HG03060 (cell line): Measurements from ENCODE around the gene ZG16.

Source experiments
- ATAC-seq: cut with Tn5 transposase; IDR thresholded peaks from one replicate; pipeline ENCODE4 v1.9.1; 2021; ENCODE audit warnings: low read depth, moderate number of reproducible peaks; ENCODE audit not compliant: unreplicated experiment

The ZG16 gene

DNA sequence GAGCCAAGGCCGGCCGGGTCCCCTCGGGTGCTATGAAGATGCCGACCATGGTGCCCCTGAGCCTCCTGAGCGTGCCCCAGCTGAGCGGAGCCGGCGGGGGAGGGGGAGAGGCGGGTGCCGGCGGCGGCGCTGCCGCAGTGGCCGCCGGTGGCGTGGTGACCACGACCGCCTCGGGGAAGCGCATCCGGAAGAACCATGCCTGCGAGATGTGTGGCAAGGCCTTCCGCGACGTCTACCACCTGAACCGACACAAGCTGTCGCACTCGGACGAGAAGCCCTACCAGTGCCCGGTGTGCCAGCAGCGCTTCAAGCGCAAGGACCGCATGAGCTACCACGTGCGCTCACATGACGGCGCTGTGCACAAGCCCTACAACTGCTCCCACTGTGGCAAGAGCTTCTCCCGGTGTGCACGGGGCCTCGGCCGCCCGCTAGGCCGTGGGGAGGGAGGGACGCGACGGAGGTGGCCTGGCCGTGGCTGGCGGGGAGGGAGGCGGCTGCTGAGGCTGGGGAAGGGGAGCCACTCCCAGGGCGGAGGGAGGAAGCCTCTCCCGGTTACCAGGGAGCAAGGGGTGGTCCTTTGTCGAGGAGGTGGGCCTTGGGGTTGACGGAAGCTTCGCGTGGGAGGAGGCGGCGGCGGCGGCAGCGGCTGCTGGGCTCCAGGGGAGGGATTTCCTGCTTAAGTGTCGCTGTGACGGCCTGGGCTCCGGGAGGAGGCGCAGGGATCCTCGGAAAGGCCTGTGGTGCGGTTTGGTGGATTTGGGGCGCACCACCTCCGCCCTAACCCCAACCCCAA lies 29.6 kb downstream of the ZG16 start:
- no peak for ATAC-seq

DNA sequence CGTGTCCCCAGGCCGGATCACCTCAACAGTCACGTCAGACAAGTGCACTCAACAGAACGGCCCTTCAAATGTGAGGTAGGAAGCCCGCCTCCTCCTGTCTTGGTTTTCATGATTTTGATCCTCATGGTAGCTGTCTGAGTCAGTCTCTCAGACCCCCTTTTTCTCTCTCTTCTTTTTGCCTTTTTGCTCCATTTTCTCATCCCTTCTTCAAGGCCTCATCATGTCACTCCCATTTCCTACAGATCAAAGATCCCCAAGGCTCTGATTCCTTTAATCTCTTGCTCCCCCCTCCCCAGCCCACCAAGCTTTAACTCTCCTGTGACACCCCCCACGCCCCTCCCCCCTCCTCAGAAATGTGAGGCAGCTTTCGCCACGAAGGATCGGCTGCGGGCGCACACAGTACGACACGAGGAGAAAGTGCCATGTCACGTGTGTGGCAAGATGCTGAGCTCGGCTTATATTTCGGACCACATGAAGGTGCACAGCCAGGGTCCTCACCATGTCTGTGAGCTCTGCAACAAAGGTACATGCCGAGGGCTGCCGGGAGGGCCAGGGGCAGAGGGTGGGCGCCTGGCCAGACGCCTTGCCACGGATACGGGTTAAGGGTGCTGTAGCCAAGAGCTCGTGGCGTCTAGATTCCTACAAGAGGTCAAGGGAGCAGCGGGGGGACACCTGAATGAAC lies 30.3 kb downstream of the ZG16 start:
- no peak for ATAC-seq

DNA sequence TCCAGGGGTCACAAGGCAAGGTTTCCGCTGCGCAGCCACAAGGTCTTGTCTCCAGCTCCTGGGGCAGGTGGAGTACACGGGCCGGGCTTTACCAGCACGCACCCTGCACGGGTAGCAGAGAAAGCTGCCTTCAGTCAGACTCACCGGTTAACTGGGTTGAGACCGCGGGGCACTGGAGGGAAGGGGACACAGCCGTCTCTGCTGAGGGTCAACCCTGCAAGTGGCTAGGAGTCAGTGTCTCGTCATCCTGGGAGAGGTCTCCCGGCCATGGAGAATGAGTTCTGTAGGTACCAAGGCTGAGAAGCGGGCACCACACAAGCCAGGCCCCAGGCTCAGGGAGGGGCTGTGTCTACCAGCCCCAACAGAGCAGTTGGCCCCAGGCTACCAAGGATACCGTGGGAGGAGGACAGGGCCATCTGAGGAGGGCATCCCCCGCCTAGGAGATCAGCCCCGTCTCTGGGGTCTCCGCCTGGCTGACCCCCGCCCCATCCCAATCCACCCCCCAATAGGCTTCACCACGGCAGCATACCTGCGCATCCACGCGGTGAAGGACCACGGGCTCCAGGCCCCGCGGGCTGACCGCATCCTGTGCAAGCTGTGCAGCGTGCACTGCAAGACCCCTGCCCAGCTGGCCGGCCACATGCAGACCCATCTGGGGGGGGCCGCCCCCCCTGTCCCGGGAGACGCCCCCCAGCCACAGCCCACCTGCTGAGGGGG lies 31.1 kb downstream of the ZG16 start:
- no peak for ATAC-seq

DNA sequence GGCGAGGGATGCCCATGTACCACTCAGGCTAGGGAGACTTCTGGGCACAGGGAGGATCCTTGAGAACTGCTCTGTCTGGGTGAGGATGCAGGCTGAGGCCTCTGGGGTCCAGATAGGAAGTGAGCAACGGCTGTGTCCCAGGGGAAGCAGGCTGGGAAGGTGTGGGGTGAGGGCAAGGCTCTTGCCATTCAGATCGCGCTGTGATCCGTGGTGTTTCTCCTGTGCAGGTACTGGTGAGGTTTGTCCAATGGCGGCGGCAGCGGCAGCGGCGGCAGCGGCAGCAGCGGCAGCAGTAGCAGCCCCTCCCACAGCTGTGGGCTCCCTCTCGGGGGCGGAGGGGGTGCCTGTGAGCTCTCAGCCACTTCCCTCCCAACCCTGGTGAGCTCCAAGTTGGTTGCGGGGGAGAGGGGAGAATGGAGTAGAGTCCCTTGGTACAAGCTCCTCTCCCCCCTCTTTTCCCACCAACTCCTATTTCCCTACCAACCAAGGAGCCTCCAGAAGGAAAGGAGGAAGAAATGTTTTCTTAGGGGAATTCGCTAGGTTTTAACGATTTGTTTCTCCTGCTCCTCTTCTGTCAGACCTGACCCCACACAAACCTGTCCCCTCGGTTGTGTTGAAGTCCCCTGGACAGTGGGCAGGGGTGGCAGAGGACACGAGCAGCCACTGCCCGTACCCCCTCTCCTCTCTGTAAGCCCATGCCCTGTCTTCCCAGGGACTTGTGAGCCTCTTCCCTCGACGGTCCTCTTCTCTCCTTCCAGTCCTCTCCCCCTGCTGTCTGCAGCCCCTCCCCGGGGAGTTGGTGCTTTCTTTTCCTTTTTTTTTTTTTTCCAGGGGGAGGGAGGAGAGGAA lies 32.0 kb downstream of the ZG16 start:
- ATAC-seq = no peak

DNA sequence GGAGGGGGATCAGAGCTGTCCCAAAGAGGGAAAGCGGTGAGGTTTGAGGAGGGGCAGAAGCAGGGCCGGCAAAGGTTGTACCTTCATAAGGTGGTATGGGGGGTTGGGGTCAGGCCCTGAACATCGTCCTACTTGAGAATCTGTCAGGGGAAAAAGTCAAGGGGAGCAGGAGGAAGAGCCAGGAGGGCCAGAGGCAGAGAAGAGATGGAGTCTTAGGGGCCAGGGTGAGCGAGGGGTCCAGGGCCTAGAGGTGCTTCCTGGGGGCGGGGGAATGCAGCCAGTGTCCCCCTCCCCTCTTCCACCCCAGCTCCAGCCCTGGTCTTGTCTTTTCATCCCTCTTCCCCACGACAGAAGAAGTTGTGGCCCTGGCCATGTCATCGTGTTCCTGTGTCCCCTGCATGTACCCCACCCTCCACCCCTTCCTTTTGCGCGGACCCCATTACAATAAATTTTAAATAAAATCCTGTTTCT lies 32.7 kb downstream of the ZG16 start:
- ATAC-seq = no peak

DNA sequence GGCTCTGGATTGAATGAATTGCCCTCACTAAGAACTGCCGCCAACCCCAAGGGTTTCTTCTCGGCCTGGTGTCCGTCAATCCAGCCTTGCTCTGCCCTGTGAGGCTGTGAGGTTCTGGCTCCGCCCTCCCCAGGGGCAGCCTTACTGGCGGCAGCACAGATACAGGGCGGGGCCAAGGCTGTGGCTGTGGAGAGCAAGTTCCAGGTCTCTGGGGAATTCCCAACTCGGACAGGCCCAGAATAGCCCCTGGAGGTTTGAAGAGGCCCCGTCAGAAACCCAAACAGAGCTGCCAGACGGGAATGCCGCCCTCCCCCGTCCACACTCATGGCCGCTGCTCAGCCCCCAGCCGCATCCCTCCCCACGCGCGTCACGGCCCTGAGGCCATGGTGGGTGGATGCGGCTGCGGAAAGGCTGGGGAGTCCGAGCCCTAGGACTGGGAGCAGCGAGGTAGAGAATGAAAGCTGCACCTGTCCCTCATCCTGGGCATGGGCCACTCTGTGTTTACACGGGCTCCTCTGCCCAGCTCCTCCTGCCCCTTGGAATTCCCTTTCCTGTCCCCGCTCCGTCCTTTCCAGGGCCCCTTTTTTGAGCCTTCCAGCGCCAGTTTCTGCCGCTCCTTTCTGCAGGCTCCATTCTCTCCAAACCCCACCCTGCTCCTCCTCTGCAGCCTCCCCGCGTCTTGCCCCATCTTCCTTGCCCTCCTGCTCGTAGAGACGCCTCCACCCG lies 33.3 kb downstream of the ZG16 start:
- no peak for ATAC-seq

DNA sequence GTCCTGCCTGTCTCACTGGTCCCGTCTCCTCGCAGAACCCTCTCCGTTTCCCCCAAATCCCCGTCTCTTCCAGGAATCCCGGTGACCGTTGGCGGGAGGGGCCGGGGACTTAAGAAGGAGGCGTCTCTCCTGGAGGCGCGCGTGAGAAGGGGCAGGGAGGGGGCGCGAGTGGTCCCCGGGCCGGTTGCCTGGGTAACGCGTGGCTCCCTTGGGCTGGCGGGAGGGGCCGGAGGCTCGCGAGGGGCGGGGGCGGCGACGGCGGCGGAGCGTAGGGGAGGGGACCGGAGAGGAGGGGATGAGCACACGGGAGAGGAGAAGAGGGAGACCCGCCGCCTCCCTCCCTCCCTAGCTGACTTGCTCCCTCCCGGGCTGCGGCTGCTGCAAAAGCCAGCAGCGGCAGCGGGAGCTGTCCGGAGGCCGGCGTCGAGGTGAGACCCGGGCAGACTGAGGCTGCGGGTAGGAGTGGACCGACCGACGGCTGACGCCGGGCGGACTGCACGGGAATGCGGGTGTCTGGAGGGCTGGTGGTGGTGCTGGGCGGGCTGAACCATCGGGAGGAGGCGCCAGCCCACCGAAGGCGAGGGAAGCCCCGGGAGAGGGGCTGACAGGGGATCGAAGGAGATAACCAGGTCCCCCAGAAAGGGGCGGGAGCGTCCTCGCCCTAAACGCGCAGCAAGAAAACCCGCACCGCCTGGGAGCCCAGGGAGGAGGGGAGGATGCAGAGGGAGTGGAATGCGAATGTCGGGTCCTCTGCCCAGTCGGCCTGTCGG lies 34.0 kb downstream of the ZG16 start, which contains the start of gene PRRT2:
Gene PRRT2, plus strand, starts transcription at position 298 of the 770 bp plus-strand sequence. CDS start 862 bp downstream, outside the sequence.
- no peak for ATAC-seq

DNA sequence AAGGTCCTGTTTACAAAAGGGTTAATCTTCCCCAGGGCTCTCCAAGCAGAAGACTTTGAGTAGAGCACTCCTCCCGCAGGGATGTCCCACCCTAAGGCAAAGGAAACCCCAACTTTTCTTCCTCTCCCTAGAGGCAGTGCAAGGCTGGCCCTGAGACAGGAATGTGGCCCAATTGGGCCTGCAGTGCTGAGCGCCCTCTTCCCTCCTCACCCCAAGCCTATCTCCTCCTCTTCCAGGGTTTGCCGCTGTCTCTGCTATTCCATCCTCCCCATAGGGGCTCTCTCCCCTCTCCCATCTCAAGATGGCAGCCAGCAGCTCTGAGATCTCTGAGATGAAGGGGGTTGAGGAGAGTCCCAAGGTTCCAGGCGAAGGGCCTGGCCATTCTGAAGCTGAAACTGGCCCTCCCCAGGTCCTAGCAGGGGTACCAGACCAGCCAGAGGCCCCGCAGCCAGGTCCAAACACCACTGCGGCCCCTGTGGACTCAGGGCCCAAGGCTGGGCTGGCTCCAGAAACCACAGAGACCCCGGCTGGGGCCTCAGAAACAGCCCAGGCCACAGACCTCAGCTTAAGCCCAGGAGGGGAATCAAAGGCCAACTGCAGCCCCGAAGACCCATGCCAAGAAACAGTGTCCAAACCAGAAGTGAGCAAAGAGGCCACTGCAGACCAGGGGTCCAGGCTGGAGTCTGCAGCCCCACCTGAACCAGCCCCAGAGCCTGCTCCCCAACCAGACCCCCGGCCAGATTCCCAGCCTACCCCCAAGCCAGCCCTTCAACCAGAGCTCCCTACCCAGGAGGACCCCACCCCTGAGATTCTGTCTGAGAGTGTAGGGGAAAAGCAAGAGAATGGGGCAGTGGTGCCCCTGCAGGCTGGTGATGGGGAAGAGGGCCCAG lies 34.9 kb downstream of the ZG16 start:
- no peak for ATAC-seq

DNA sequence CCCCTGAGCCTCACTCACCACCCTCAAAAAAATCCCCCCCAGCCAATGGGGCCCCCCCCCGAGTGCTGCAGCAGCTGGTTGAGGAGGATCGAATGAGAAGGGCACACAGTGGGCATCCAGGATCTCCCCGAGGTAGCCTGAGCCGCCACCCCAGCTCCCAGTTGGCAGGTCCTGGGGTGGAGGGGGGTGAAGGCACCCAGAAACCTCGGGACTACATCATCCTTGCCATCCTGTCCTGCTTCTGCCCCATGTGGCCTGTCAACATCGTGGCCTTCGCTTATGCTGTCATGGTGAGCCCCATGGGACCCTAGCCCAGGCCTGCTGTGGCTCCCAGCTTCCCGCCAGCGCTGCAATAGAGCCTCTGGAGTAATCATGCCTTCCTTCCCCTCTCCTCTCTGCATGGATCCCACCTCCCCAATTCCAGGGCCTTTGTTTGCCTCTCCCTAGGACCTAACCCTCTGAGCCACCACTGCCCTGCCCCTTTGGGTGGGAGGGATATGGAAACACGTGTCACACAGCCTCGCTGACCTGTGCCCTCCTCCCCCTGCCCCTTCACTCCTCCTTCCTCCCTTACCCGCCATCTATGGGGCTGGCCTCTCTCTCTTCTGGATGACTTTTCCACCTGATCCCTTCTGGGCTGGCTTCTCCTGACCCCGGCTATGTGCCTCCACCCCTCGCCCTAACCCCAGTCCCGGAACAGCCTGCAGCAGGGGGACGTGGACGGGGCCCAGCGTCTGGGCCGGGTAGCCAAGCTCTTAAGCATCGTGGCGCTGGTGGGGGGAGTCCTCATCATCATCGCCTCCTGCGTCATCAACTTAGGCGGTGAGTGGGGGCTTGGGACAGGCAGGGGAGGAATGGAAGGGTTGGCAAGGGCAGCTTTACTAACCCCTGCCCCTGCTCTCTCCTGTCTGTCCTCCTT lies 35.8 kb downstream of the ZG16 start:
- no peak for ATAC-seq

DNA sequence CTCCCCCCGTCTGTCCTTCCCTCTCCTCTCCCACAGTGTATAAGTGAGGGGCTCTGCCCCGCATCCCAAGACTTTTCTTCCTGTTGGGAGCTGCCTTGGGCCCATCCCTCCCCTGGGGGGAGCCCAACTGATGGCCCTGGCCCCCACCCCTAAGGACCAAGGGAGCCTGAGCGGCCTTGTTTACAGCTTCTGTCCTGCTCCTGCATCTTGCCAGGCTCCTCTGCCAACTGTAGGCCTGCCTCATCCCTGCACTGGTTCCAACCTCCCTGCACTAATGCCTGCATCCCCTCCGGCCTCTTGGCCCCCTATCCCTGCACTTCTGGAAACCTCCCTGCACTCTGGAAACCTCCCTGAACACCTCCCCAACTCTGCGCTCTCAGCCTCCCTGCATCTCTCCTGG lies 36.5 kb downstream of the ZG16 start:
- no peak for ATAC-seq

DNA sequence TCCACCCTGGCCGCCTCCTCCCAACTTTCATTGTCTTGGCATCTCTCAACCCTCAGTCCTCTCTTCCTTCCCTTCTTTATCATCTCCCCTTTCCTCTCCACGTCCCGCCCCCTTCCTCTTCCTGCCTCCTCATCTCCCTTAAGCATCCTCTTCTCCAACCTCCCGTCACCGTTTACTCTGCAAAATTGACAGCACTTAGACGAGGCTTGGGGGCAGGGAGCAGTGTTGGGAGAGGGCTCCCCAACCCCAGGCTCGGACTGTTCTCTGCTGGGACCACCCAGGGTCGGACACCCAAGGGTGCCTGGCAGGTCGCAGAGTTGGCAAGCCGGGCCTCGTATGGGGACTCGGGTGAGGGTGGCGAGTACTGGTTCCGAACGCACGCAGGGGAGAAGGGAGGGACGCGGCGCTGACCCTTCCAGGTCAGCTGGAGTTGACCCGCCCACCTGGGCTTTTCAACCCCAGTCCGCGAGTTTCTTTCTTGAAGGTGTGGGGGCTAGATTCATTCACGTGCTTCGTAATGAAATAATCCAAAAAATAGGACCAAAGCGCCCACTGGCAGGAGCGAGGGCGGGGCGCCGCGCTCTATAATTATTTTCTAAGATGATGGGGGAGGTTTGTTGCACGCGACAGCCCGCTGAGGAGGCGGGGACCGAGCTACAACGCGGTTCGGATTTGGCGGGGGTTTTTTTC lies 37.1 kb downstream of the ZG16 start:
- no peak for ATAC-seq

DNA sequence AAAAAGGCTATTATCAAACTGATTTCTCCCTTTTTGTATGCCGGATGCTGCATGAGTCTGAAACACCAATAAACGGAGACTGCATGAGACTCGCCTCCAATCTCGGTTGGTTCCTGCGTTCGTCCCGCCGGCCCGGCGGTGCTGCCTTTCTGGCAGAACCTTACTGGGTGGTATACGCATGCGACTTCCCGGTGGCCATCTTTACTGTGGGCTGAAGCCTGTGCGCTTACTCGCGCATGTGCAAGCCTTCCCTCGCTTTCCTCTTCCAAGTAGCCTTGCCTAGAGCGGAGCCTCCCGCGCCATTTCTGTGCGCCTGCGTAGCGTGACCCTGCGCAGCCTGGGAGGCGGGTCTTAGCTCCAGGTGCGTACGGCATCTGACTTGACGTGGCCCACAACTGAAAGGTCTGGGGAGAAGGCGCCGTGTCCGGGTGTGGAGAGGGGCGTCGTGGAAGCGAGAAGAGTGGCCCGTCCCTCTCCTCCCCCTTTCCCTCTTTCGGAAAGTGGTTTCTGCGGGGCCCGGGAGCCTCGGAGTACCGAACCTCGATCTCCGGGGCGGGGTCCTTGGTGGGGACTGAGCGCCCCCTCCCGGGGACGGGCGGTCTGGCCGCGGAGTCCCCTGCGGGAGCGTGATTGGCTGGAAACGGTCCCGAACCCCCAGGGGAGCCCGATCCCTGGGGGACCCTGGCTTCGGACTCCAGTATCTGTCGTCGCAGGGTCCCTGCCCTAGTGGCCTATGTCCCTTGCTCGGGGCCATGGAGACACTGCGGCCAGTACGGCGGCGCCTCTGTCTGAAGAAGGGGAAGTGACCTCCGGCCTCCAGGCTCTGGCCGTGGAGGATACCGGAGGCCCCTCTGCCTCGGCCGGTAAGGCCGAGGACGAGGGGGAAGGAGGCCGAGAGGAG lies 38.0 kb downstream of the ZG16 start, which contains the start of gene PAGR1:
Gene PAGR1, plus strand, starts transcription at position 360 of the 901 bp plus-strand sequence. Its CDS starts 374 bp downstream, at position 734.
- peak; percentile 62 for ATAC-seq

DNA sequence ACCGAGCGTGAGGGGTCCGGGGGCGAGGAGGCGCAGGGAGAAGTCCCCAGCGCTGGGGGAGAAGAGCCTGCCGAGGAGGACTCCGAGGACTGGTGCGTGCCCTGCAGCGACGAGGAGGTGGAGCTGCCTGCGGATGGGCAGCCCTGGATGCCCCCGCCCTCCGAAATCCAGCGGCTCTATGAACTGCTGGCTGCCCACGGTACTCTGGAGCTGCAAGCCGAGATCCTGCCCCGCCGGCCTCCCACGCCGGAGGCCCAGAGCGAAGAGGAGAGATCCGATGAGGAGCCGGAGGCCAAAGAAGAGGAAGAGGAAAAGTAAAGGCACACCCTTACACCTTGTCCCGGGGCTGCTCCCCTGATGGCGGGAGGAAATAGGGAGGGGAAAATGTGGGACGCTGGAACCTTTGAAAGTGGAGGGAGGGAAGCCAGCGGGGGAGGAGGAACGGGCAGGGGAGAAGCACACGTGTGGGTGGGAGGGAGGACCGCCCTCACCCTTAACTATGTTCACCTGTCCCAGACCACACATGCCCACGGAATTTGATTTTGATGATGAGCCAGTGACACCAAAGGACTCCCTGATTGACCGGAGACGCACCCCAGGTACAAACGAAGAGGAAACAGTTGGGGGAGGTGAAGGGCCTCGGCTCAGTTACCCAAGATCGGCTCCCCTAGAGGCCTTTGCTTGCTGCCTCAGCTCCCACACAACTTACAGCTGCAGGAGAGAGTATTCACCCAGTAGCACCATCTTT lies 38.8 kb downstream of the ZG16 start:
- no peak for ATAC-seq

DNA sequence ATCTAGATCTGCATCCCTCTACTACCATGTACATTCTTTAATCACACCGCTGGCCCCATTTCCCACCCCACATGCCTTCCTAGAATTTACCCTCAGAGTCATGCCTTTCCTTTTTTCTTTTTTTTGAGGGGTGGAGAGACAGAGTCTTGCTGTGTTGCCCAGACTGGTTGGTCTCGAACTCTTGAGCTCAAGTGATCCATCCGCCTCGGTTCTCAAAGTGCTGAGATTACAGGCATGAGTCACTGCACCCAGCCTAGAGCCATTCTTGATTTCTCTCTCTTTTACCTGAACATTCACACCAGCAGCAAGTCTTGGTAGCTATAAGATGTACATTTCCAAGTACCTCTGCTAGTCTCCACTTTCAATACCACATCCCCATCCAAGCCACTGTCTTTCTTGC lies 40.0 kb downstream of the ZG16 start:
- ATAC-seq = no peak

DNA sequence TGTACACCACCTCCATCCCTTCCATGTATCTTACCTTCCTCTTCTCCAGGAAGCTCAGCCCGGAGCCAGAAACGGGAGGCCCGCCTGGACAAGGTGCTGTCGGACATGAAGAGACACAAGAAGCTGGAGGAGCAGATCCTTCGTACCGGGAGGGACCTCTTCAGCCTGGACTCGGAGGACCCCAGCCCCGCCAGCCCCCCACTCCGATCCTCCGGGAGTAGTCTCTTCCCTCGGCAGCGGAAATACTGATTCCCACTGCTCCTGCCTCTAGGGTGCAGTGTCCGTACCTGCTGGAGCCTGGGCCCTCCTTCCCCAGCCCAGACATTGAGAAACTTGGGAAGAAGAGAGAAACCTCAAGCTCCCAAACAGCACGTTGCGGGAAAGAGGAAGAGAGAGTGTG lies 41.5 kb downstream of the ZG16 start:
- no peak for ATAC-seq
